ENCODE data around the gene ZNF691.

DNA sequence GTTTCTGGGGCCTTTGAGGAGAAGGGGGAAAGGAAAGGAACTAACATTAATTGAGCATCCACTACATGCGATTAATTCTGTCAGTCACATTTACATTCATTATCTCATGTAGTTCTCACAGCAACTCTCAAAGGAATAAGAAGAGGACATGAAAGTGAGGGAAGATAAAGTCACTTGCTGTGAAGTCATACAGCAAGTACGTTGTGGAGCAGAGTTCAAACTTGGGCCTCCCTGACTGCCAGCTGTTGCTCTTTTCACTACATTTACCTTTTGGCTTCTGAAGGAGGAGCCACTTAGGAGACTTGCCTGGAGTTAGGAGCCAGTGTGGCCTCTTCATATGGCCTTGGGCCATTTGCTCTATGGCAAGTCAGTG lies 6.2 kb downstream of the ZNF691 start:
- TF ChIP-seq, protein P1, sequence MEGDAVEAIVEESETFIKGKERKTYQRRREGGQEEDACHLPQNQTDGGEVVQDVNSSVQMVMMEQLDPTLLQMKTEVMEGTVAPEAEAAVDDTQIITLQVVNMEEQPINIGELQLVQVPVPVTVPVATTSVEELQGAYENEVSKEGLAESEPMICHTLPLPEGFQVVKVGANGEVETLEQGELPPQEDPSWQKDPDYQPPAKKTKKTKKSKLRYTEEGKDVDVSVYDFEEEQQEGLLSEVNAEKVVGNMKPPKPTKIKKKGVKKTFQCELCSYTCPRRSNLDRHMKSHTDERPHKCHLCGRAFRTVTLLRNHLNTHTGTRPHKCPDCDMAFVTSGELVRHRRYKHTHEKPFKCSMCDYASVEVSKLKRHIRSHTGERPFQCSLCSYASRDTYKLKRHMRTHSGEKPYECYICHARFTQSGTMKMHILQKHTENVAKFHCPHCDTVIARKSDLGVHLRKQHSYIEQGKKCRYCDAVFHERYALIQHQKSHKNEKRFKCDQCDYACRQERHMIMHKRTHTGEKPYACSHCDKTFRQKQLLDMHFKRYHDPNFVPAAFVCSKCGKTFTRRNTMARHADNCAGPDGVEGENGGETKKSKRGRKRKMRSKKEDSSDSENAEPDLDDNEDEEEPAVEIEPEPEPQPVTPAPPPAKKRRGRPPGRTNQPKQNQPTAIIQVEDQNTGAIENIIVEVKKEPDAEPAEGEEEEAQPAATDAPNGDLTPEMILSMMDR (IDR thresholded peaks at IDR 0.05 in 4 of 5, conservative IDR thresholded peaks at IDR 0.05 in 1 of 5) = no peak
- TF ChIP-seq POLR2A (IDR thresholded peaks at IDR 0.05) = no peak

All from gastrocnemius medialis (tissue), 4 donors.